ENCODE measurements around the gene NCBP2L.

Gene NCBP2L

DNA sequence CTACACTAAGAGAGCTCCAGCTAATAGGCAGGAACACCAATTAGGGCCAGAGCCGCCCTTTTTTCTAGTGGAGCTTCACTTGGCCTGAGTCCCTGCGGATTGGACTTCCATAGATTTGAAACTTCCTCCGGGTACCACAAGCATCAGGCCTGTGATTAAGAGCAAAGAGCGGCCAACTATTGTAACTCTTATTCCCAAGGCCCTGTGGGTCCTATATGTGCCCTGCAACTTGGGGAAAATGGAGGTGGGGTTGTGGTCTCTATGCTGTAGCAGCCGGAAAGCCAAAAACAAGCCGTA, at the start of gene NCBP2L:
NCBP2L (plus strand) TSS at position 198 of the 297 bp plus-strand sequence. CDS start 16,488 bp downstream, outside the sequence.
- DNase-seq: no peak

DNA sequence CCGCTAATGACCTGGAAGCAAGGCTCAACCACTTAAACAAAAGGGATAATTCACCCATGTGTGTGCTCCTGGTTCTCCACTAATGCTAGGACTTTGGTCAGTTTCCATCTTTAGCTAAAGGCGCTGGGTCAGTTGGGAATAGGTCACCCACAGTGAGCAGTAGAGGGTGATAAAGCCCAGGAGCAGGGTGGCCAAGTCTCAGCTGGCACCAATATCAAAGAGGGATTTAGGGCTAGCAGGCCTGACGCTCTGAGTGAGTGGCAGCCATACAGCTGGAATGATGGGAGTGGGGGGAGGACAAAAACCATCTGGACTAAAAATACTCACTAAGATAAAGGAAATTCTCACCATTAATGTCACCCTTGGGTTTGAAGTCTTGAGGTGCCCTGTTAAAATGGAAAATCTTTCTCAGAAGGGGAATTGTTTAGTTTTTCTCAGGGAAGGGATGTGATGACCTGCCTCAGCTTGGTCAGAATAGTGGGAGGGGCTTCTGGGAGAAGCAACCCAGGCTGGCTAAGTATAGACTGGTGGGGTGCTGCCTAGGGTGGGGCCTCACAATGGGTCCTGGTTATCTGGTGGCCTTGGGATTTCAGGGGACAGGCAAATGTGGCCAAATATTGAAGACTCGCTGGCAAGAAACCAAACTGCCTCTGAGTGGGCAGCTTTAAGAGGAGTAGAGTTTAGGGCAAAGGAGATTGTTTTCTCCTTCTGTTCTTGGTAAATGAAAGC, 49.0 kb upstream of the NCBP2L start:
- DNase-seq: no peak

DNA sequence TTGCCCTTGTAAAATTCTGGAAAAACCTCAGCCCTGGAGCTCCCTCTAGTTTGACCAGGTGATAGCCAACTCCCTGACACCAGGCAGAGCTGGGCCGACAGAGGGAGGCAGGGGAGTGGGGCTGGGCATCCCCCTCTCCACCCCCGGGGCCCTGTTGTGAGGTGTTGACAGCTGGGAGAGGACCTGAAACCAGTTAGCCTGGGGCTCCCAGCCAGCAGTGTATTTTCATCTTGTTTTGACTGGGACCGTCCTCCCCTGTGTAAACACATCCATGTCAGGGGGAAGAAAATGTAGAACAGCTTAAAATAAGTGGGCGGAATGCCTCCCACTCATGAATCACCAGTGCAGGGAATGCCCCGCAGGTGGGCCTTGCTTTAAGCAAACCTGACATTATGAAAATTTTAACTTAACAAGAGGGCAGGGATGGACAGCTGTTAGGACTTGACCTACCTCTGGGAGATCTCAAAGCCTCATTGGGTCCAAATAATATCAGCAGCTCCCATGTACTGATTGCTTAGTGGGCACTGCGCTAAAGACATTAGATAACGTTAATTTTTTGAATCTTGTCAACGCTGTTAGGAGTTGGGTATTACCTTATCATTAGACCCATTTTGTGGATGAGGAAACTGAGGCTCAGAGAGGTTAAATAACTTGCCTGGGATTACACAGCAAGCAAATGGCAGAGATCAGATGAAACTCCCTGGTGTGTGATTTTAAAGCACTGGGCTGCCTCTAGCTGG, 47.8 kb upstream of the NCBP2L start:
- no peak for DNase-seq

DNA sequence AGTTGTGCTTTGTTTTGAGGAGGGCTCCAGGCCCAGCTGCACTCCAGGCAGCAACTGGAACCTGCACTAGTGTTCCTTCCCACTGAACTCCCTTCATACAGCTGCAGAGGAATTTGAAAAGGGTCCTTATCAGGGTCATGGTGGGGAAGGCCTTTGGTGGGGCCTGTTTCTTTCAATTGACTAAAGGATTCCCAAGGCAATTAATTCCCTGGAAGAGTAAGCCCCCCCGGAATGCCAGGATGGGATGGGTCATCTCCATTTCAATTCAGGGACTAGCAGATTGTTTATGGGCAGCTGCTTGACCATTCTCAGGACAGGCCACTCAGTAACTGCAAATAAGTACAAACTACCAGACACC, 47.3 kb upstream of the NCBP2L start:
- DNase-seq: no peak

DNA sequence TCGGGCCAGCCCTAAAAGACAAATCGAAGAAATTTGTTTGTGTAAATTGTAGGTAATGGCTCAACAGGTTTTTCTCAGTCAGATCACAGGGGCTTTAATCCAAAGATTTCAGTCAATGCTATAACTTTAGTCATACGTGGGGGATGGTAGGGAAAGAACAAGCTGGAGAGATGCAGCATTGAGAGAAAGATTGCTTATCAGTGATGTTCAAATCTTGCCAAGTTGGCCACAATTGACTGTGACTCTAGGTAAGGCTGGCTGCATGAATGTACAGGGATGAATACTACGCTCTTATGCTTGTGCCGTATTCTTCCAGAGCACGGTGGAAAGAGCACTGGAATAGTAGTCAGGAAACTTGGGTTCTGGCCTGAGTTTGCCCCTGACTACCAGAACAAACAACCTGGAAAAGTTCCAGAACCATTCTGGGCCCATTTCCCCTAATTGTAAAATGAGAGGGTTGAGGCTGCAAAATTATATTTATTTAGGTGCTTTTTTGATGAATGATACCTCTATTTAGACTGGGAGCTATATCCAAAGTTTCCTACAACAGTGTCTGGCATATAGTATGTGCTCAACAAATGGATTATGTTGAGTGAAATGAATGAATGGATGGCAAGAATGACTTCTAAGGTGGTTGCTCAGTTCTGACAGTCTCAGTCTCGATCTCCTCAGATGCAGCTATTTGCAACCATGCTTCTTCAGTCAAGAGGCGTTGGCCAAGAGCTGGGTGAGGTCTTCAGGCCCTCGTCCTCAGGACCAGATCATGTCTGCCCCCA, 46.4 kb upstream of the NCBP2L start:
- DNase-seq: no peak

GRCh38 chrX:107731831-107732502, 45.6 kb upstream of the NCBP2L start:
- DNase-seq: peak; percentile 62

DNA sequence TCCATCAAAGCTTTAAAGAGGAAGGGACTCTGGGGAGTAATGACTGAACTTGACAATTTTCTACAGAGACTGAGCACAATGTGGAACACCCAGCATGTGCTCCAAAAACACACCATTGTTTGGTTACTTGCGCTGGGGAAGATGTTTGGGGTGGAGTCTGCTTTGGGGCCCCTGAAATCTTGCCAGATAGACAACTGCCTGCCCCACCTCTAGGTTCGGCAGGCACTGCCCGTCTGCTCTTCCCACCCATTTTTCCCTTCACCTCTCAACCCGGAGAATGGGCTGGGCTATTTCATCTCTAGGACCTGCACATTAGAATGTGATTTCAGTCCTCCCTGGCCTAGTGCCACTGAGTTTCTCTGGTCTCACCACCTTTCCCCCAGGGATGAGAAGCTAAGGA, 43.8 kb upstream of the NCBP2L start:
- DNase-seq: no peak

DNA sequence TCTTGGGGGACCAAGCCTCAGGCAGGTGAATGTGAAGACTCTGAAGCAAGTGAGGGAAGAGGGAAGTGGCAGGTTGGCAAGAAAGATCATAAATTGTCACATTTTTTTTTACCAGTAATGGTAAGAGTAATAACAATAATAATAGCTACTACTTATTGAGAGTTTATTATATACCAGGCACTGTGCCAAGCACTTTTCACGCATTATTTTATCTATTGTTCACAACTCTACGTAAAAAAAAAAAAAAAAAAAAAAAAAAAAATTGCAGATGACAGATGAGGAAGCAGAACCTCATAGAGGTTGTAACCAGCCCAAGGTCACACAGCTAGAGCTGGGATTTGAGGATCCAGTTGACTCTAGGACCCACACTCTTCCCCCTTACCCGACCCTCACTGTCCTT, 42.9 kb upstream of the NCBP2L start:
- no peak for DNase-seq

- peak; percentile 71 for DNase-seq
Measured at GRCh38 chrX:107736781-107737531, 40.6 kb upstream of the NCBP2L start.

- no peak for DNase-seq
Measured at GRCh38 chrX:107738272-107738671, 39.3 kb upstream of the NCBP2L start.

DNA sequence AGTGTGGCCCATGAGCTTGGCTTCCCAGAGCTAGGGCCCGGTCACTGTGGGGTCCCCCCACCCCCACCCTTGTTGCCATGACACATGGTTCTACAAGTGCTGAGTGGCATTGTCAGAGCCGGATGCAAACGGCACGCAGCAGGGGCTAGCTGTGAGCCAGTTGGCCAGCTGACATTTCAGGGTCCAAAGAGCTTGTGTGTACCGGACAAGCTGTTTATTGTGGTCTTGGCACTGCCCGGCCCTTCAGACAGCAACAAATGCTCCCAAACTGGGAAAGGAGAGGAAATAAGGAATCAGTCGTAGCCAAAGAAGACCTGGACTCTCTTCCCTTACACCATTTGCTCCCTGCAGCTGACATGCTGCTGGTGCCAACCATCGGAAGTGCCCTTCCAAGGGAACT, 38.8 kb upstream of the NCBP2L start:
- no peak for DNase-seq

DNA sequence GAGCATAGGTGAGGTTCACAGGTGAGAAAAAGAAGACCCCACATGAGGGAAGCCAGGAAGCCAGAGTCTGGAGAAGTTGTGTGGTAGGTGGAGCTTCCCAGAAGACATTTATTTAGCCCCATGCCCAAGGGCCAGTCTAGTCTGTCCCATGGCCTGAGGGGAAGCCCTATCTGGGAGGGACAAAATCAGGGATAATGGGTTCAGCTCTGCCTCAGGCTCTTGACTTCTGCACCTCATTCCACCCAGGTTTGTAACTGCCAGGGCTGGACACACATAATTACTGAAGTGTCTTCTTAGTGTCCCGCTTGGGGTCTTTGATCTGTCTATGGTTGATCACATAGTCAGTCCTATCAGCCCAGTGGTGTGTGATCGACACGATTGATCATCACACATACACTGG, 38.0 kb upstream of the NCBP2L start:
- DNase-seq: no peak

DNA sequence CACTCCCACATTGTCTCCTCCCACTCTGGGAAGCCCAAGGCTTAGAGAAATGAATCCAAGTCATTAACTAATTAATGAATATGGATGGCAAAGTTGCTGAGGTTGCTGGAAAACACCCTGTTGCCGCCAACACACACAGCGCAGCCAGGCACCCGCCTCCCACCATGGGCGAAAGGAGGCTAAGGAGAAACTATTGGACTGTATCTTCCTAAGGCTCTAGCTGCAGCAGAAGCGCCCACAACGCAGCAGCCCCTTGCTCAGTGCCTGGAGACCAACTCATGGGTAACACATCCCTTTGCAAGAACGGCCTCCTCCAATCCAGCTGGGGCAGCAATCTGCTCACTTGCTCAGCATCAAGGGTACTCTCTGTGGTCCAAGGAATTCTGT, 36.1 kb upstream of the NCBP2L start:
- DNase-seq: peak; percentile 65

- DNase-seq: no peak
Measured at GRCh38 chrX:107742700-107743191, 34.8 kb upstream of the NCBP2L start.

GRCh38 chrX:107743995-107744394, 33.5 kb upstream of the NCBP2L start:
- DNase-seq: no peak

- no peak for DNase-seq
Measured at GRCh38 chrX:107744868-107745267, 32.7 kb upstream of the NCBP2L start.

GRCh38 chrX:107747596-107748161, 29.9 kb upstream of the NCBP2L start:
- peak; percentile 18 for DNase-seq

DNA sequence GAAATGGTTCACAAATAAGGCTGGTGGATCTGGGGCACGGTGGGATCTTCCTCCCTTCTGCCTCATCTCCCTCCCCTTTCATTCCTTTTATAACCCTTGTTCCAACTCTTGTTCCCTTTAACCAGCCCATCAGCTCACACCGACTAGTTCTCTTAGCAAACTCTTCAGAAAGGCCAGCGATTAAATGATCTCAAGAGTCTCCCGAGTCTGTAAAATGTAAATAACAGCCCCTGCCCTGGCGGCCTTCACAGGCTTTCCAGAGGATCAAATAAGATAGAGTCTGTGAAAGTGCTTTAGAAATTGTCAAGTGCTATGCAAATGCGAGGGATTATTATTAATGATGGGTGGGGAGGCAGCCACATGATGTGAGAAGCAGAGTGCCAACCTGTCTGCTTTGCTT, 29.0 kb upstream of the NCBP2L start:
- peak; percentile 4 for DNase-seq

DNA sequence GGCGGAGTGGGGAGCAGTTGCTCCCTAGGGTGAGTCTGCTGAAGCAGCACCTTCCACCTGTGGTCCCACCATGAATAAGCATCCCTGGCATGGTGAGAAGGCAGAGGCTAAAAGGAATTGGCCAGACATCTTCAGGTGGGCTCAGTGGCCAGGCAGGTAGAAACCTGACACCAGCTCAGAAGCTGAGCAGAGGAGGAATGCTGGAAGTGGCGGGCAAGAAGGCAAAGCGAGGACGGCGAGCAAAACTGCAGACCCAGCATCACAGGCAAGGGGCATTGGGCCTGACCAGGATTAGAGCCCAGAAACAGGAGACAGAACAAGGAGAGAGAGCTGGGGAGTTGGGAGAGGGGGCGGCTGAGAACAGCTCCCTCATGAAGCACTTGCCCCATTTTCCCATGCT, 27.3 kb upstream of the NCBP2L start:
- DNase-seq: no peak

- DNase-seq: no peak
Measured at GRCh38 chrX:107750861-107751445, 26.6 kb upstream of the NCBP2L start.

DNA sequence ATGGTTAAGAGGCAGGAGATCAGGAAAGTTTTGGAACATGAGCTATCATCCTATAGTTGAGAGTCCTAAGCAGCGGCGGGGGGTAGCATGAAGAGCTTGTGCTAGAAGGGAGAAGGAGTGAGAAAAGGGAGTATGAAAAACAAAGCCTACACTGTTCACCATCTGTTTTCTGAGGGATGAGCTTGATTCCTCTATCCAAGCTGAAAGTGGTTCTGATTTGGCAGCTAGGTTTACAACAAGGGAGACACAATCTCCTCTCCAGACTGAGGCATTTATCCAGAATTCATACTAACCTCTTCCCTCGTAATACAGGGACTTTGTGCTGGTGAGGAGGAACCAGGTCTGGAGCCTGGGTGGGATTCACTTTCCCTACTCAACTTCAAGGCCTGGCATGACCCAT, 25.5 kb upstream of the NCBP2L start:
- no peak for DNase-seq

DNA sequence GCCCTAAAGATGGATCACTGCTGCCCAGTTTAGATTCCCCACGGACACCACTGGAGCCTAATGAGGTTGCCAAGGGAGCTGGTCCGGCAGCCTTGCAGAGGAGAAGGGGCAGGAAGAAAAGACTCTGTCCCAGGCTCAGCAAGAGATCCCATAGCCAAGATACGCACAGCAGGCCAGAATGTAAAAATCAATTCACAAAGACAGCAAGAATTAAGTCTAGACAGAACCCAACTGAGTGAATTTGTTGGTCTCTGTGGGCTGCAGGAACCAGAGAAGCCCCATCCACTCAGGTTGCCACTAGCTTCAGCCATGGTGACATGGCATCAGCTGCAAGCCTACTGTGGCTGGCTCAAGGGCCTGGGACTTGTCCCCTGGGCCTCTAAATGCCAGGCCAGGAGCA, 24.8 kb upstream of the NCBP2L start:
- DNase-seq: no peak

Data from DMS79 (cell line).